Mesenchymal stem cell (in vitro differentiated cells and primary cell): Measurements from ENCODE around the gene FBXO45.

Experiments used
- DNase-seq: peaks from one replicate; pipeline ENCODE4 v3.0.0-alpha.2; 2013
- H2AFZ ChIP-seq: one replicate; pipeline ENCODE4 v1.6.1; 2013; ENCODE audit warnings: low read depth, mild to moderate bottlenecking, control low read depth, inconsistent platforms, low read length, moderate library complexity
- H2AK5ac ChIP-seq: 2 replicates; pipeline ENCODE4 v1.6.1; 2013; ENCODE audit warnings: low read length, moderate library complexity, mild to moderate bottlenecking, inconsistent platforms; ENCODE audit not compliant: severe bottlenecking
- H2BK120ac ChIP-seq: one replicate; pipeline ENCODE4 v1.6.1; 2013; ENCODE audit warnings: low read depth, mild to moderate bottlenecking, inconsistent platforms, low read length, moderate library complexity
- H2BK12ac ChIP-seq, 2 experiments: one replicate each; pipeline ENCODE4 v1.6.1; 2013; ENCODE audit warnings: inconsistent platforms in 2 of 2, low read length in 2 of 2, mild to moderate bottlenecking in 2 of 2, moderate library complexity in 2 of 2, control low read depth in 1 of 2
- H2BK15ac ChIP-seq: one replicate; pipeline ENCODE4 v1.6.1; 2013; ENCODE audit warnings: mild to moderate bottlenecking, low read depth, inconsistent platforms; ENCODE audit not compliant: poor library complexity, severe bottlenecking
- H2BK5ac ChIP-seq: 2 replicates; pipeline ENCODE4 v1.6.1; 2013; ENCODE audit warnings: low read depth, mild to moderate bottlenecking, low read length, control low read depth, inconsistent platforms; ENCODE audit not compliant: poor library complexity, severe bottlenecking
- H3K14ac ChIP-seq, 2 experiments: one replicate each; pipeline ENCODE4 v1.6.1; 2013; ENCODE audit warnings: inconsistent platforms in 2 of 2, low read length in 2 of 2, control low read depth in 1 of 2, mild to moderate bottlenecking in 1 of 2, moderate library complexity in 1 of 2
- H3K18ac ChIP-seq, 2 experiments: one replicate each; pipeline ENCODE4 v1.6.1; 2013; ENCODE audit warnings: inconsistent platforms in 2 of 2, low read length in 2 of 2, control low read depth in 1 of 2, low read depth in 1 of 2, mild to moderate bottlenecking in 1 of 2
- H3K23ac ChIP-seq, 2 experiments: one replicate each; pipeline ENCODE4 v1.6.1; 2013; ENCODE audit warnings: inconsistent platforms in 2 of 2, low read length in 2 of 2, mild to moderate bottlenecking in 2 of 2, moderate library complexity in 2 of 2, control low read depth in 1 of 2
- H3K27ac ChIP-seq: 2 replicates; pipeline ENCODE4 v1.5.1; 2013; ENCODE audit warnings: mild to moderate bottlenecking, moderate library complexity, low read length, control low read depth, inconsistent platforms; ENCODE audit not compliant: poor library complexity, severe bottlenecking
- H3K27me3 ChIP-seq, 2 experiments: 2 replicates each; pipeline versions ENCODE4 v1.6.1 to v1.7.0; 2013; ENCODE audit warnings: low read length in 2 of 2, mild to moderate bottlenecking in 2 of 2, moderate library complexity in 2 of 2, control low read depth in 1 of 2, inconsistent platforms in 1 of 2; ENCODE audit not compliant: control insufficient read depth in 1 of 2, insufficient read depth in 1 of 2
- H3K36me3 ChIP-seq, 2 experiments: 2 replicates each; pipeline versions ENCODE4 v1.6.1 to v1.7.0; 2013; ENCODE audit warnings: low read length in 2 of 2, control low read depth in 1 of 2, inconsistent platforms in 1 of 2, low read depth in 1 of 2, mild to moderate bottlenecking in 1 of 2; ENCODE audit not compliant: insufficient read depth in 2 of 2, control insufficient read depth in 1 of 2
- H3K4ac ChIP-seq, 2 experiments: one replicate each; pipeline ENCODE4 v1.6.1; 2013; ENCODE audit warnings: inconsistent platforms in 2 of 2, low read length in 2 of 2, mild to moderate bottlenecking in 2 of 2, moderate library complexity in 2 of 2, control low read depth in 1 of 2, low read depth in 1 of 2
- H3K4me1 ChIP-seq: 2 replicates; pipeline ENCODE4 v1.6.1; 2013; ENCODE audit warnings: low read depth, low read length, control low read depth; ENCODE audit not compliant: control insufficient read depth, insufficient read depth
- H3K4me2 ChIP-seq: 2 replicates; pipeline ENCODE4 v1.6.1; 2013; ENCODE audit warnings: low read length, mild to moderate bottlenecking, inconsistent platforms; ENCODE audit not compliant: poor library complexity, severe bottlenecking
- H3K4me3 ChIP-seq, 2 experiments: 2 replicates each; pipeline versions ENCODE4 v1.5.1 to v1.7.0; 2013; ENCODE audit warnings: low read length in 2 of 2, mild to moderate bottlenecking in 2 of 2, control low read depth in 1 of 2, low read depth in 1 of 2; ENCODE audit not compliant: insufficient read depth in 1 of 2
- H3K79me1 ChIP-seq: replicated peaks from 2 replicates; pipeline ENCODE4 v1.6.1; 2013; ENCODE audit warnings: mild to moderate bottlenecking, control low read depth, low read length, inconsistent platforms; ENCODE audit not compliant: poor library complexity, severe bottlenecking
- H3K9ac ChIP-seq: 2 replicates; pipeline ENCODE4 v1.7.0; 2013; ENCODE audit warnings: mild to moderate bottlenecking, low read length, moderate library complexity
- H3K9me3 ChIP-seq: 2 replicates; pipeline ENCODE4 v1.7.0; 2013; ENCODE audit warnings: mild to moderate bottlenecking, low read length; ENCODE audit not compliant: control insufficient read depth
- H4K8ac ChIP-seq: one replicate; pipeline ENCODE4 v1.6.1; 2013; ENCODE audit warnings: inconsistent platforms, mild to moderate bottlenecking, low read length, moderate library complexity
- H4K91ac ChIP-seq: one replicate; pipeline ENCODE4 v1.6.1; 2013; ENCODE audit warnings: mild to moderate bottlenecking, low read length, inconsistent platforms
- WGBS: methylation state at CpG from one replicate; pipeline ENCODE4 v1.1.7; 2013; ENCODE audit warnings: mixed read lengths; 5-methylcytosine and 5-hydroxymethylcytosine counted together

Gene FBXO45

GRCh38 chr3:196603683-196604082 lies 35.2 kb downstream of the FBXO45 start:
- H3K23ac ChIP-seq, result no peak overlapping the region
- H2BK12ac ChIP-seq, result no peak overlapping the region
- H4K91ac ChIP-seq, result no peak overlapping the region
- H3K18ac ChIP-seq, result peak overlapping the region in 1 of 2 experiments; percentile 43
- no peak overlapping the region for H3K9ac ChIP-seq
- H3K79me1 ChIP-seq, result no peaks in the 10 kb centered on the region
- H3K4me3 ChIP-seq, result no peak overlapping the region
- no peak overlapping the region for H3K4me2 ChIP-seq
- H4K8ac ChIP-seq, result no peak overlapping the region
- H3K27me3 ChIP-seq, result peaks cover 4 to 9% of the 10 kb centered on the region in 2 experiments
- no peak overlapping the region for H3K27ac ChIP-seq
- H3K9me3 ChIP-seq, result no peaks in the 10 kb centered on the region
- H2AFZ ChIP-seq, result no peak overlapping the region
- H2BK120ac ChIP-seq, result no peak overlapping the region
- H2BK5ac ChIP-seq, result no peak overlapping the region
- no peaks in the 10 kb centered on the region for H3K4me1 ChIP-seq
- no peaks in the 10 kb centered on the region for H3K36me3 ChIP-seq
- no peak overlapping the region for H3K14ac ChIP-seq
- no peak overlapping the region for H3K4ac ChIP-seq
- H2BK15ac ChIP-seq, result no peak overlapping the region
- no peak overlapping the region for H2AK5ac ChIP-seq
- no peak for DNase-seq
- WGBS, result 82% methylated on average over 7 of the region's 7 CpGs

- Histone ChIP-seq H3K4me2 (no peak overlapping the region), H2BK12ac (no peak overlapping the region), H3K23ac (no peak overlapping the region), H4K91ac (no peak overlapping the region), H3K4ac (no peak overlapping the region), H3K79me1 (no peaks in the 10 kb centered on the region), H3K4me1 (peaks cover 2% of the 10 kb centered on the region), H3K36me3 (no peaks in the 10 kb centered on the region), H3K27me3 (peaks cover 4 to 9% of the 10 kb centered on the region in 2 experiments), H3K18ac (no peak overlapping the region), H3K4me3 (no peak overlapping the region), H3K9me3 (no peaks in the 10 kb centered on the region), H2BK5ac (no peak overlapping the region), H2AFZ (no peak overlapping the region), H4K8ac (no peak overlapping the region), H2BK120ac (no peak overlapping the region), H2AK5ac (no peak overlapping the region), H3K14ac (no peak overlapping the region), H3K27ac (no peak overlapping the region), H2BK15ac (no peak overlapping the region), H3K9ac (no peak overlapping the region)
- WGBS, result 87% methylated on average over 13 of the region's 13 CpGs
- no peak for DNase-seq
Observed at GRCh38 chr3:196604548-196604947, 36.1 kb downstream of the FBXO45 start.

GRCh38 chr3:196608693-196609092 lies 40.2 kb downstream of the FBXO45 start:
- H3K27ac ChIP-seq, result no peak overlapping the region
- H4K8ac ChIP-seq, result no peak overlapping the region
- no peak overlapping the region for H3K23ac ChIP-seq
- H2BK5ac ChIP-seq, result no peak overlapping the region
- H3K79me1 ChIP-seq, result no peaks in the 10 kb centered on the region
- no peaks in the 10 kb centered on the region for H3K36me3 ChIP-seq
- WGBS, result no CpG with 5 or more reads among the region's 2 CpGs
- no peak overlapping the region for H3K4ac ChIP-seq
- H2AFZ ChIP-seq, result no peak overlapping the region
- no peaks in the 10 kb centered on the region for H3K9me3 ChIP-seq
- H2BK120ac ChIP-seq, result no peak overlapping the region
- peaks cover 2 to 9% of the 10 kb centered on the region in 2 experiments for H3K27me3 ChIP-seq
- no peak overlapping the region for H3K4me3 ChIP-seq
- H2BK12ac ChIP-seq, result no peak overlapping the region
- no peak overlapping the region for H3K9ac ChIP-seq
- H2AK5ac ChIP-seq, result no peak overlapping the region
- no peak overlapping the region for H2BK15ac ChIP-seq
- H4K91ac ChIP-seq, result no peak overlapping the region
- DNase-seq, result no peak
- H3K4me1 ChIP-seq, result peaks cover 2% of the 10 kb centered on the region
- H3K18ac ChIP-seq, result no peak overlapping the region
- H3K14ac ChIP-seq, result no peak overlapping the region
- H3K4me2 ChIP-seq, result no peak overlapping the region

- H3K9me3 ChIP-seq, result no peaks in the 10 kb centered on the region
- H3K27me3 ChIP-seq, result peaks cover 0 to 7% of the 10 kb centered on the region in 2 experiments
- H3K27ac ChIP-seq, result no peak overlapping the region
Observed at GRCh38 chr3:196609343-196609775, 40.9 kb downstream of the FBXO45 start.

More at GRCh38 chr3:196609343-196609775, 40.9 kb downstream of the FBXO45 start:
- H3K4me1 ChIP-seq, result peaks cover 2% of the 10 kb centered on the region
- H2BK5ac ChIP-seq, result no peak overlapping the region
- H3K79me1 ChIP-seq, result no peaks in the 10 kb centered on the region
- H2BK15ac ChIP-seq, result no peak overlapping the region
- no peak overlapping the region for H4K8ac ChIP-seq
- no peak overlapping the region for H3K4me3 ChIP-seq
- H3K4ac ChIP-seq, result no peak overlapping the region
- no peak overlapping the region for H2BK12ac ChIP-seq
- no peak overlapping the region for H3K23ac ChIP-seq
- H3K14ac ChIP-seq, result no peak overlapping the region
- H2AK5ac ChIP-seq, result no peak overlapping the region
- H3K36me3 ChIP-seq, result no peaks in the 10 kb centered on the region
- H2BK120ac ChIP-seq, result no peak overlapping the region
- H3K9ac ChIP-seq, result peak overlapping the region; percentile 17
- H2AFZ ChIP-seq, result no peak overlapping the region
- no peak overlapping the region for H4K91ac ChIP-seq
- peak; percentile 77 for DNase-seq
- WGBS, result 40% methylated on average over 4 of the region's 5 CpGs
- no peak overlapping the region for H3K18ac ChIP-seq
- H3K4me2 ChIP-seq, result no peak overlapping the region
